ENCODE data around the gene OR4K1.

OR4K1 gene

GRCh38 chr14:19930617-19931016 is at the start of gene OR4K1:
OR4K1 (plus strand) TSS chr14:19930917; CDS start chr14:19935667, 4,750 bp downstream.
- no peaks in the 10 kb centered on the region for H3K36me3 ChIP-seq (ENCODE audit: control insufficient read depth, insufficient read depth, low read length)
- H3K27me3 ChIP-seq (replicated peaks; ENCODE audit: control insufficient read depth, insufficient read depth, low read length), result no peaks in the 10 kb centered on the region
- TF ChIP-seq CTCF (IDR thresholded peaks at IDR 0.05; ENCODE audit: insufficient read depth, low read length, poor library complexity, severe bottlenecking), result no peak
- DNase-seq (ENCODE audit: extremely low read depth, insufficient read length), result no peak
- H3K4me3 ChIP-seq (replicated peaks; ENCODE audit: low read depth, low read length), result no peak within 1 kb of the TSS

- H3K36me3 ChIP-seq (ENCODE audit: control insufficient read depth, insufficient read depth, low read length), result no peaks in the 10 kb centered on the region
- TF ChIP-seq CTCF (IDR thresholded peaks at IDR 0.05; ENCODE audit: insufficient read depth, low read length, poor library complexity, severe bottlenecking), result no peak
Observed at GRCh38 chr14:19895282-19895681, 35.4 kb upstream of the OR4K1 start.

GRCh38 chr14:19900999-19901398 is 29.7 kb upstream of the OR4K1 start:
- no peaks in the 10 kb centered on the region for H3K36me3 ChIP-seq (ENCODE audit: control insufficient read depth, insufficient read depth, low read length)
- no peak for DNase-seq (ENCODE audit: extremely low read depth, insufficient read length)
- H3K27me3 ChIP-seq (replicated peaks; ENCODE audit: control insufficient read depth, insufficient read depth, low read length), result no peaks in the 10 kb centered on the region
- no peak overlapping the region for H3K4me3 ChIP-seq (replicated peaks; ENCODE audit: low read depth, low read length)
- TF ChIP-seq CTCF (IDR thresholded peaks at IDR 0.05; ENCODE audit: insufficient read depth, low read length, poor library complexity, severe bottlenecking), result no peak

More at GRCh38 chr14:19895282-19895681, 35.4 kb upstream of the OR4K1 start:
- H3K4me3 ChIP-seq (replicated peaks; ENCODE audit: low read depth, low read length), result no peak overlapping the region
- no peaks in the 10 kb centered on the region for H3K27me3 ChIP-seq (replicated peaks; ENCODE audit: control insufficient read depth, insufficient read depth, low read length)
- DNase-seq (ENCODE audit: extremely low read depth, insufficient read length), result no peak

- TF ChIP-seq CTCF (IDR thresholded peaks at IDR 0.05; ENCODE audit: insufficient read depth, low read length, poor library complexity, severe bottlenecking), result no peak
- no peaks in the 10 kb centered on the region for H3K36me3 ChIP-seq (ENCODE audit: control insufficient read depth, insufficient read depth, low read length)
- DNase-seq (ENCODE audit: extremely low read depth, insufficient read length), result no peak
- H3K4me3 ChIP-seq (replicated peaks; ENCODE audit: low read depth, low read length), result no peak overlapping the region
- H3K27me3 ChIP-seq (replicated peaks; ENCODE audit: control insufficient read depth, insufficient read depth, low read length), result no peaks in the 10 kb centered on the region
Observed at GRCh38 chr14:19902409-19902808, 28.3 kb upstream of the OR4K1 start.

- DNase-seq (ENCODE audit: extremely low read depth, insufficient read length), result no peak
- no peaks in the 10 kb centered on the region for H3K36me3 ChIP-seq (ENCODE audit: control insufficient read depth, insufficient read depth, low read length)
- H3K4me3 ChIP-seq (replicated peaks; ENCODE audit: low read depth, low read length), result no peak overlapping the region
- no peak for TF ChIP-seq CTCF (IDR thresholded peaks at IDR 0.05; ENCODE audit: insufficient read depth, low read length, poor library complexity, severe bottlenecking)
- H3K27me3 ChIP-seq (replicated peaks; ENCODE audit: control insufficient read depth, insufficient read depth, low read length), result no peaks in the 10 kb centered on the region
Observed at GRCh38 chr14:19906665-19907064, 24.1 kb upstream of the OR4K1 start.

GRCh38 chr14:19911114-19911513 is 19.6 kb upstream of the OR4K1 start:
- Histone ChIP-seq H3K36me3 (ENCODE audit: control insufficient read depth, insufficient read depth, low read length) (no peaks in the 10 kb centered on the region), H3K27me3 (replicated peaks; ENCODE audit: control insufficient read depth, insufficient read depth, low read length) (no peaks in the 10 kb centered on the region), H3K4me3 (replicated peaks; ENCODE audit: low read depth, low read length) (no peak overlapping the region)
- no peak for TF ChIP-seq CTCF (IDR thresholded peaks at IDR 0.05; ENCODE audit: insufficient read depth, low read length, poor library complexity, severe bottlenecking)
- DNase-seq (ENCODE audit: extremely low read depth, insufficient read length), result no peak

Measured in GM06990 (cell line).